Stomach (tissue), 4 donors: ENCODE measurements around the gene BEST1.

Experiments used
- POLR2A ChIP-seq, 4 donors: fragments of 450-650 bp; IDR thresholded peaks; one replicate each; pipeline ENCODE4 v1.6.1; 2016; ENCODE audit warnings: antibody characterized with exemption in 4 of 4, control low read depth in 2 of 4, mild to moderate bottlenecking in 1 of 4, moderate library complexity in 1 of 4
- POLR2AphosphoS5 ChIP-seq, 3 donors: sonication (generic); formaldehyde crosslinking; IDR thresholded peaks; one replicate each; pipeline ENCODE4 v1.6.1; 2016; ENCODE audit warnings: antibody characterized with exemption in 3 of 3
- TF ChIP-seq, protein P1 (sequence below), 7 experiments: fragments of 450-650 bp in 4 of 7; fragments of 200-600 bp in 3 of 7; sonication (generic) in 3 of 7; IDR thresholded peaks; one replicate each; pipeline ENCODE4 v1.5.1; 2016 to 2019; ENCODE audit warnings: antibody characterized with exemption in 7 of 7, control low read depth in 2 of 7, mild to moderate bottlenecking in 1 of 7

DNA sequence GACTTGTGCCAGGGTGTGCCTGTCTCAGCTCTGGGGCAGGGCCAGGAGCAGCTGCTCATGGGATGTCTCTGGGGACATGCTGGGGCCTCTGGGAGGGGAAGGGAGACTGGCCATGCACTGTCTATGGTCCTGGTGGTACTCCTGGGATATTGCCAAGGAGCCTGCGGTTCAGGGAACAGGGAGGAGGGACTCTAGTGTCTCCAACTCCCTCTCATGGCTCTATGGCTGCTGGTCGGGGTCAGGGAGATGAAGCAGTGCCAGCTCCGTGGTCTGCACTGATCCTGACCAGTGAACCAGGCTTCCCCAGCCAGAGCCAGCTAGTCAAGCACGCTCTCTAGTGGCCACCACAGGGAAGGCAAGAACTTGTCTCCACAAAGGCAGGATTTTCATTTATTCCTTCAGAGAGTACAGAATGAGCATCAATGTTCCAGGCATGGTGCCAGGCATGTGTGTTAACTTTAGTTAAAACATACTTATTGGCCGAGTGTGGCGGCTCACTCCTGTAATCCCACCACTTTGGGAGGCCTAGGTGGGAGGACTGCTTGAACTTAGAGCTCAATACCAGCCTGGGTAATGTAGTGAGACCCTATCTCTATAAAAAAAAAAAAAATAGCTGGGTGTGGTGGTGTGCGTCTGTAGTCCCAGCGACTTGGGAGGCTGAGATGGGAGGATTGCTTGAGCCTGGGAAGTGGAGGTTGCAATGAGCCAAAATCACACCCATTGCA, 2.5 kb upstream of the BEST1 start:
- TF ChIP-seq, protein P1, sequence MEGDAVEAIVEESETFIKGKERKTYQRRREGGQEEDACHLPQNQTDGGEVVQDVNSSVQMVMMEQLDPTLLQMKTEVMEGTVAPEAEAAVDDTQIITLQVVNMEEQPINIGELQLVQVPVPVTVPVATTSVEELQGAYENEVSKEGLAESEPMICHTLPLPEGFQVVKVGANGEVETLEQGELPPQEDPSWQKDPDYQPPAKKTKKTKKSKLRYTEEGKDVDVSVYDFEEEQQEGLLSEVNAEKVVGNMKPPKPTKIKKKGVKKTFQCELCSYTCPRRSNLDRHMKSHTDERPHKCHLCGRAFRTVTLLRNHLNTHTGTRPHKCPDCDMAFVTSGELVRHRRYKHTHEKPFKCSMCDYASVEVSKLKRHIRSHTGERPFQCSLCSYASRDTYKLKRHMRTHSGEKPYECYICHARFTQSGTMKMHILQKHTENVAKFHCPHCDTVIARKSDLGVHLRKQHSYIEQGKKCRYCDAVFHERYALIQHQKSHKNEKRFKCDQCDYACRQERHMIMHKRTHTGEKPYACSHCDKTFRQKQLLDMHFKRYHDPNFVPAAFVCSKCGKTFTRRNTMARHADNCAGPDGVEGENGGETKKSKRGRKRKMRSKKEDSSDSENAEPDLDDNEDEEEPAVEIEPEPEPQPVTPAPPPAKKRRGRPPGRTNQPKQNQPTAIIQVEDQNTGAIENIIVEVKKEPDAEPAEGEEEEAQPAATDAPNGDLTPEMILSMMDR (IDR thresholded peaks at IDR 0.05), result peak in 6 of 7 experiments; percentile 33 to 91 (median 85)
- TF ChIP-seq POLR2A (IDR thresholded peaks at IDR 0.05) (no peak), POLR2AphosphoS5 (IDR thresholded peaks at IDR 0.05) (peak in 1 of 3 donors; percentile 73)
